ENCODE results near the gene E2F3. TPM values are rescaled to one million over a fixed set of nuclear protein-coding genes. Genes with fewer than 3 reads are reported as not detected.
A peak's percentile ranks its signal among the peaks of the same experiment; 100 is the strongest.

Gene E2F3
- total RNA-seq, 1 experiment from 2014 or later = 35.7 TPM

DNA sequence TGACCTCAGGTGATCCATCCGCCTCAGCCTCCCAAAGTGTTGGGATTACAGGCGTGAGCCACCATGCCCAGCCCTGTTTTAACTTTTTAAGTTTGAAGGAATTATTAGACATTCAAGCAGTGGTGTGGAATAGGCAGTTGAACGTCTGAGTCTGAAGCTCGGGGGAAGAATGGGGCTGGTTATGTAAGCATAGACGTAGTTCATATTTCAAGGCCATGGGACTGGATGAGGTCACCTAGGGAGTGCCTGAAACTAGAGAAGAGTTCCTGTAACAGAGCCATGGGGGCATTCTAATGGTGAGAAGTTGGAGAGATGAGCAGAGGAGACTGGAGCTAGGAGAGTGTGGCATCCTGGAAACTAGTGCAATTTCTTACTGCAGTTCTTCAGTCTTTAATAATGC lies 139.0 kb downstream of the E2F3 start:
- peaks cover 4 to 6% of the 10 kb centered on the region in 2 experiments for H3K4me1 Mint-ChIP-seq

More for the DNA sequence above, 139.0 kb downstream of the E2F3 start:
- Histone ChIP-seq H3K79me1 (ENCODE audit: insufficient read depth, low read depth, low read length, poor library complexity, severe bottlenecking) (peaks cover 5% of the 10 kb centered on the region), H3K56ac (ENCODE audit: insufficient read length, low read depth, low read length) (no peak overlapping the region), H2AK5ac (ENCODE audit: insufficient read length, low read length) (no peak overlapping the region), H2BK20ac (ENCODE audit: low read depth, low read length, poor library complexity, severe bottlenecking) (no peak overlapping the region), H3K9me3 (ENCODE audit: control insufficient read depth, low read depth, low read length) (no peaks in the 10 kb centered on the region), H2BK5ac (ENCODE audit: insufficient read length, low read length) (no peak overlapping the region), H4K91ac (ENCODE audit: insufficient read length, low read depth, low read length) (no peak overlapping the region), H4K5ac (ENCODE audit: insufficient read length, low read depth, low read length) (no peak overlapping the region), H2BK12ac (ENCODE audit: insufficient read length, low read depth, low read length) (no peak overlapping the region), H3K23me2 (ENCODE audit: insufficient read length, low read depth, low read length, poor library complexity, severe bottlenecking) (no peaks in the 10 kb centered on the region), H2BK15ac (ENCODE audit: low read depth, low read length) (no peak overlapping the region), H3K4me1 (ENCODE audit: insufficient read depth, low read length) (no peaks in the 10 kb centered on the region; the same call in 1 of the 2 replicates), H2BK120ac (ENCODE audit: low read depth, low read length, poor library complexity, severe bottlenecking) (no peak overlapping the region), H3K27me3 (ENCODE audit: insufficient read depth, low read length) (no peaks in the 10 kb centered on the region), H4K20me1 (ENCODE audit: control insufficient read depth, insufficient read depth, insufficient read length) (no peaks in the 10 kb centered on the region), H2AFZ (ENCODE audit: low read length) (no peak overlapping the region), H3K23ac (ENCODE audit: insufficient read length, low read depth, low read length) (no peak overlapping the region), H3K27ac (ENCODE audit: insufficient read length, low read depth, low read length) (no peak overlapping the region), H3K4me2 (ENCODE audit: insufficient read depth, insufficient read length, low read length) (no peak overlapping the region), H3K9ac (ENCODE audit: extremely low read depth, insufficient read length, low read length) (no peak overlapping the region), H3K18ac (ENCODE audit: insufficient read length, low read depth, low read length) (no peak overlapping the region), H3K14ac (ENCODE audit: insufficient read depth, low read length) (no peak overlapping the region), H3K79me2 (ENCODE audit: insufficient read depth, low read length) (0 out of 2 replicates have a peak, but pooled peaks cover 3% of the 10 kb centered on the region), H3T11ph (ENCODE audit: low read length) (no peak overlapping the region), H4K8ac (replicated peaks; ENCODE audit: insufficient read length, low read depth, low read length) (no peak overlapping the region), H3K4ac (ENCODE audit: low read depth, low read length) (no peak overlapping the region)
- H3K27me3 Mint-ChIP-seq (ENCODE audit: low read depth) = no peaks in the 10 kb centered on the region
- no peaks in the 10 kb centered on the region for H3K9me3 Mint-ChIP-seq
- DNase-seq = no peak
- TF ChIP-seq, protein P1, sequence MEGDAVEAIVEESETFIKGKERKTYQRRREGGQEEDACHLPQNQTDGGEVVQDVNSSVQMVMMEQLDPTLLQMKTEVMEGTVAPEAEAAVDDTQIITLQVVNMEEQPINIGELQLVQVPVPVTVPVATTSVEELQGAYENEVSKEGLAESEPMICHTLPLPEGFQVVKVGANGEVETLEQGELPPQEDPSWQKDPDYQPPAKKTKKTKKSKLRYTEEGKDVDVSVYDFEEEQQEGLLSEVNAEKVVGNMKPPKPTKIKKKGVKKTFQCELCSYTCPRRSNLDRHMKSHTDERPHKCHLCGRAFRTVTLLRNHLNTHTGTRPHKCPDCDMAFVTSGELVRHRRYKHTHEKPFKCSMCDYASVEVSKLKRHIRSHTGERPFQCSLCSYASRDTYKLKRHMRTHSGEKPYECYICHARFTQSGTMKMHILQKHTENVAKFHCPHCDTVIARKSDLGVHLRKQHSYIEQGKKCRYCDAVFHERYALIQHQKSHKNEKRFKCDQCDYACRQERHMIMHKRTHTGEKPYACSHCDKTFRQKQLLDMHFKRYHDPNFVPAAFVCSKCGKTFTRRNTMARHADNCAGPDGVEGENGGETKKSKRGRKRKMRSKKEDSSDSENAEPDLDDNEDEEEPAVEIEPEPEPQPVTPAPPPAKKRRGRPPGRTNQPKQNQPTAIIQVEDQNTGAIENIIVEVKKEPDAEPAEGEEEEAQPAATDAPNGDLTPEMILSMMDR (conservative IDR thresholded peaks at IDR 0.05) = no peak
- H3K27ac Mint-ChIP-seq = peak overlapping the region in 2 of 3 experiments; percentile 56 to 69; a peak in 3 of 7 replicates
- WGBS (ENCODE audit: extremely low coverage, insufficient read length, low lambda C conversion rate) = no CpG with 5 or more reads among the region's 5 CpGs
- H3K4me3 Mint-ChIP-seq = no peak overlapping the region
- peaks cover 5 to 23% (median 21%) of the 10 kb centered on the region in 3 experiments for H3K36me3 Mint-ChIP-seq (ENCODE audit: insufficient read depth in 1 of 3, low read depth in 3 of 3)

All from H9 (cell line).